ENCODE results near the gene RIMBP2. TPM values are rescaled to one million over a fixed set of nuclear protein-coding genes. Genes with fewer than 3 reads are reported as not detected.

Gene RIMBP2
- polyA plus RNA-seq, 1 donor (not counting 4 experiments of a cell fraction or from before 2014, with no cell fraction given), result 0.16 TPM

DNA sequence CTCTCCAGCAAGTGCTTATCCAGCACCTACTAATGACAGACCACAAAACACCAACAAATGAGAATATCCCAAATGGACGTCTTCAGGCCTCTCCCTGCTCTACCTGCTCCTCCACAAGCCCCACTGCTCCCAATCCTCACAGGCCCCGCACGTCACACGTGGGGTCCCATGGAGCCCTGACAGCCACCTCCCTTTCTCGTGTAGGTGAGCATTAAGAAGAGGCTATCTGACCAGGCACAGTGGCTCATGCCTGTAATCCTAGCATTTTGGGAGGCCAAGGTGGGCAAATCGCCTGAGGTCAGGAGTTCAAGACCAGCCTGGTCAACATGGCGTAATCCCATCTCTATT, 5.4 kb downstream of the RIMBP2 start:
- Histone ChIP-seq H3K9me1 (ENCODE audit: control insufficient read depth, extremely low read depth, insufficient read depth, low read length) (no peaks in the 10 kb centered on the region), H3K27ac (ENCODE audit: control insufficient read depth, insufficient read depth, low read length) (no peak overlapping the region), H3K4me1 (ENCODE audit: control insufficient read depth, extremely low read depth, insufficient read depth, low read length) (peaks cover 5% of the 10 kb centered on the region), H4K20me1 (ENCODE audit: control insufficient read depth, extremely low read depth, insufficient read depth, low read length) (no peaks in the 10 kb centered on the region), H3K27me3 (ENCODE audit: control insufficient read depth, extremely low read depth, insufficient read depth, low read length) (peaks cover 31% of the 10 kb centered on the region), H2AFZ (ENCODE audit: control insufficient read depth, low read length) (no peak overlapping the region), H3K4me2 (ENCODE audit: control insufficient read depth, extremely low read depth, insufficient read depth, low read depth, low read length) (no peak overlapping the region), H3K36me3 (ENCODE audit: control insufficient read depth in 2 of 2, extremely low read depth in 1 of 2, insufficient read depth in 2 of 2, low read length in 2 of 2) (no peaks in the 10 kb centered on the region), H3K9ac (ENCODE audit: control insufficient read depth, extremely low read depth, insufficient read depth, low read length) (no peak overlapping the region), H3K4me3 (ENCODE audit: control insufficient read depth in 2 of 3, extremely low read depth in 1 of 3, insufficient read depth in 2 of 3, low read depth in 1 of 3, low read length in 3 of 3) (no peak overlapping the region), H3K79me2 (ENCODE audit: control insufficient read depth, insufficient read depth, low read length) (no peaks in the 10 kb centered on the region), H3K9me3 (ENCODE audit: control insufficient read depth, low read depth, low read length) (no peaks in the 10 kb centered on the region)
- DNase-seq (ENCODE audit: low read depth, low spot score), result no peak
- dilution Hi-C loops (cut with MboI; ENCODE audit: extremely low pct_ligation_motif_present, low sequenced_read_pairs), result no loop called here
- no peak for TF ChIP-seq EZH2 (IDR thresholded peaks at IDR 0.05; ENCODE audit: low read length)
- TF ChIP-seq, protein P1, sequence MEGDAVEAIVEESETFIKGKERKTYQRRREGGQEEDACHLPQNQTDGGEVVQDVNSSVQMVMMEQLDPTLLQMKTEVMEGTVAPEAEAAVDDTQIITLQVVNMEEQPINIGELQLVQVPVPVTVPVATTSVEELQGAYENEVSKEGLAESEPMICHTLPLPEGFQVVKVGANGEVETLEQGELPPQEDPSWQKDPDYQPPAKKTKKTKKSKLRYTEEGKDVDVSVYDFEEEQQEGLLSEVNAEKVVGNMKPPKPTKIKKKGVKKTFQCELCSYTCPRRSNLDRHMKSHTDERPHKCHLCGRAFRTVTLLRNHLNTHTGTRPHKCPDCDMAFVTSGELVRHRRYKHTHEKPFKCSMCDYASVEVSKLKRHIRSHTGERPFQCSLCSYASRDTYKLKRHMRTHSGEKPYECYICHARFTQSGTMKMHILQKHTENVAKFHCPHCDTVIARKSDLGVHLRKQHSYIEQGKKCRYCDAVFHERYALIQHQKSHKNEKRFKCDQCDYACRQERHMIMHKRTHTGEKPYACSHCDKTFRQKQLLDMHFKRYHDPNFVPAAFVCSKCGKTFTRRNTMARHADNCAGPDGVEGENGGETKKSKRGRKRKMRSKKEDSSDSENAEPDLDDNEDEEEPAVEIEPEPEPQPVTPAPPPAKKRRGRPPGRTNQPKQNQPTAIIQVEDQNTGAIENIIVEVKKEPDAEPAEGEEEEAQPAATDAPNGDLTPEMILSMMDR (optimal IDR thresholded peaks at IDR 0.05 in 1 of 3, IDR thresholded peaks at IDR 0.05 in 1 of 3, conservative IDR thresholded peaks at IDR 0.05 in 1 of 3; ENCODE audit: extremely low read depth in 1 of 3, insufficient read depth in 2 of 3, low read length in 3 of 3), result no peak
- no peak for FAIRE-seq

DNA sequence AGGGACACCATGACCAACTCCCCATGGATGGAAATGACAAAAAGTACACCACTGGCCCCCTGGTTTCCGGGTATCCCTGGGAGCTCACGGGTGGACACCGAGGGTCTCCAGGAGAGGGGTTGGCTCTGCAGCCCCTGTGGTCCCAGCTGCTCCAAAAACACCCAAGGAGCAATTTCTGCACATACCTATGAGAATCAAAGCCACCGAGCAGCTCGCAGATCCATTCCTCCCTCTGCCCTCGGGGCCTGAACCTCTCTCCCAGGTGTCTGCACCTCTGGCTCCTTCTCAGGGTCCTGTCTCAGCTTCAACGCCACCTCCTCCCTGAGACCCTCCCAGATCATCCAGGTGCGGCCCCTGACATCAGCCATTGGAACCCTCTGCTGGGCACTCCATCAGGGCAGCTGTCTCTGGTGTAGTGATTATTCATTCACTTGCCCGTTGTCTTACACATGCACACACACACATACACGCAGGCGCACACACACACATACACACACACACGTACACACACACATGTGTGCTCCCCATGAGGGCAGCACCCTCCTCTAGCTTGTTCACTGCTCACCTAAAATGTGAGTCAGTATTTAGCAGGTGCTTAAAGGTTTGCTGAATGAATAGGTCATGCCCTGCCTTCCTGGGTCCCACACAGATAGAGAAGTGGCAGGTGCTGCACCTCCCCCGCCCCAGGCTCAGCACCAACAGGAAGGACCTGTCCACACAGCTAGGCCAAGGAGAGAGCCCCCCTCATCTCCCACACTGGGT, 5.9 kb downstream of the RIMBP2 start:
- Histone ChIP-seq H3K9me1 (ENCODE audit: control insufficient read depth, extremely low read depth, insufficient read depth, low read length) (no peaks in the 10 kb centered on the region), H3K9me3 (ENCODE audit: control insufficient read depth, low read depth, low read length) (no peaks in the 10 kb centered on the region), H3K36me3 (ENCODE audit: control insufficient read depth in 2 of 2, extremely low read depth in 1 of 2, insufficient read depth in 2 of 2, low read length in 2 of 2) (no peaks in the 10 kb centered on the region), H3K4me2 (ENCODE audit: control insufficient read depth, extremely low read depth, insufficient read depth, low read depth, low read length) (no peak overlapping the region), H3K79me2 (ENCODE audit: control insufficient read depth, insufficient read depth, low read length) (no peaks in the 10 kb centered on the region), H2AFZ (ENCODE audit: control insufficient read depth, low read length) (no peak overlapping the region), H3K9ac (ENCODE audit: control insufficient read depth, extremely low read depth, insufficient read depth, low read length) (no peak overlapping the region), H3K27me3 (ENCODE audit: control insufficient read depth, extremely low read depth, insufficient read depth, low read length) (peaks cover 26% of the 10 kb centered on the region), H3K4me1 (ENCODE audit: control insufficient read depth, extremely low read depth, insufficient read depth, low read length) (peaks cover 3% of the 10 kb centered on the region), H4K20me1 (ENCODE audit: control insufficient read depth, extremely low read depth, insufficient read depth, low read length) (no peaks in the 10 kb centered on the region), H3K27ac (ENCODE audit: control insufficient read depth, insufficient read depth, low read length) (no peak overlapping the region), H3K4me3 (ENCODE audit: control insufficient read depth in 2 of 3, extremely low read depth in 1 of 3, insufficient read depth in 2 of 3, low read depth in 1 of 3, low read length in 3 of 3) (no peak overlapping the region)
- TF ChIP-seq EZH2 (IDR thresholded peaks at IDR 0.05; ENCODE audit: low read length), result no peak
- TF ChIP-seq, protein P1 (optimal IDR thresholded peaks at IDR 0.05 in 1 of 3, IDR thresholded peaks at IDR 0.05 in 1 of 3, conservative IDR thresholded peaks at IDR 0.05 in 1 of 3; ENCODE audit: extremely low read depth in 1 of 3, insufficient read depth in 2 of 3, low read length in 3 of 3), result no peak
- dilution Hi-C loops (cut with MboI; ENCODE audit: extremely low pct_ligation_motif_present, low sequenced_read_pairs), result no loop called here
- no peak for DNase-seq (ENCODE audit: low read depth, low spot score)
- FAIRE-seq, result no peak
